GM10248 (cell line): ENCODE measurements around the gene SLC25A21.

Experiments
- CTCF ChIA-PET: fragments of 300-600 bp; sonication (Branson Sonifier 250); formaldehyde crosslinking; extraction: SDS; loops from one replicate; lab custom pipeline; 2021; ENCODE audit warnings: antibody characterized with exemption; lab: Yijun Ruan, JAX
- POLR2A ChIA-PET: fragments of 350-650 bp; sonication (Branson Sonifier 250); formaldehyde crosslinking; extraction: SDS; loops from one replicate; lab custom pipeline; 2020; ENCODE audit warnings: antibody characterized with exemption; lab: Yijun Ruan, JAX
- DNase-seq: peaks from one replicate; pipeline ENCODE4 v3.0.0; 2012; ENCODE audit errors: extremely low spot score
- CTCF ChIP-seq: IDR thresholded peaks from 2 replicates; pipeline ENCODE4 v1.5.1; 2012; ENCODE audit warnings: mild to moderate bottlenecking, low read depth; ENCODE audit errors: extremely low read depth, missing control alignments, control extremely low read depth

Gene SLC25A21

GRCh38 chr14:36768638-36769337, 403.6 kb downstream of the SLC25A21 start:
- CTCF ChIA-PET: no interaction called here
- no peak for TF ChIP-seq CTCF
- POLR2A ChIA-PET: no interaction called here
- DNase-seq: no peak

GRCh38 chr14:36767603-36768281, 404.7 kb downstream of the SLC25A21 start:
- POLR2A ChIA-PET: no interaction called here
- CTCF ChIA-PET: interaction anchor here (1.0 to 1.5 kb wide), 2 partner anchors 17 to 29 kb away, joined by 3 to 5 read pairs; no protein-coding TSS in a partner anchor

GRCh38 chr14:36766974-36767373, 405.4 kb downstream of the SLC25A21 start:
- ChIA-PET POLR2A (no interaction called here), CTCF (interaction anchor here (1.0 to 1.5 kb wide), 2 partner anchors 18 to 30 kb away, joined by 3 to 5 read pairs; no protein-coding TSS in a partner anchor)
- TF ChIP-seq CTCF: no peak
- no peak for DNase-seq

More at GRCh38 chr14:36767603-36768281, 404.7 kb downstream of the SLC25A21 start:
- DNase-seq: no peak
- TF ChIP-seq CTCF: no peak

- ChIA-PET CTCF (interaction anchor here (1.0 to 1.4 kb wide), 2 partner anchors 20 to 22 kb away, joined by 3 to 4 read pairs; no protein-coding TSS in a partner anchor), POLR2A (no interaction called here)
- no peak for DNase-seq
- no peak for TF ChIP-seq CTCF
Measured at GRCh38 chr14:36757734-36758601, 414.4 kb downstream of the SLC25A21 start.

- DNase-seq: no peak
- ChIA-PET POLR2A (no interaction called here), CTCF (no interaction called here)
- TF ChIP-seq CTCF: no peak
Measured at GRCh38 chr14:36756226-36756625, 416.2 kb downstream of the SLC25A21 start.

GRCh38 chr14:36755756-36756155, 416.6 kb downstream of the SLC25A21 start:
- POLR2A ChIA-PET: no interaction called here
- CTCF ChIA-PET: no interaction called here
- no peak for TF ChIP-seq CTCF
- DNase-seq: no peak
